ENCODE measurements around the gene ADAMTSL3. TPM values are rescaled to one million over a fixed set of nuclear protein-coding genes. Genes with fewer than 3 reads are reported as not detected.

Gene ADAMTSL3, protein sequence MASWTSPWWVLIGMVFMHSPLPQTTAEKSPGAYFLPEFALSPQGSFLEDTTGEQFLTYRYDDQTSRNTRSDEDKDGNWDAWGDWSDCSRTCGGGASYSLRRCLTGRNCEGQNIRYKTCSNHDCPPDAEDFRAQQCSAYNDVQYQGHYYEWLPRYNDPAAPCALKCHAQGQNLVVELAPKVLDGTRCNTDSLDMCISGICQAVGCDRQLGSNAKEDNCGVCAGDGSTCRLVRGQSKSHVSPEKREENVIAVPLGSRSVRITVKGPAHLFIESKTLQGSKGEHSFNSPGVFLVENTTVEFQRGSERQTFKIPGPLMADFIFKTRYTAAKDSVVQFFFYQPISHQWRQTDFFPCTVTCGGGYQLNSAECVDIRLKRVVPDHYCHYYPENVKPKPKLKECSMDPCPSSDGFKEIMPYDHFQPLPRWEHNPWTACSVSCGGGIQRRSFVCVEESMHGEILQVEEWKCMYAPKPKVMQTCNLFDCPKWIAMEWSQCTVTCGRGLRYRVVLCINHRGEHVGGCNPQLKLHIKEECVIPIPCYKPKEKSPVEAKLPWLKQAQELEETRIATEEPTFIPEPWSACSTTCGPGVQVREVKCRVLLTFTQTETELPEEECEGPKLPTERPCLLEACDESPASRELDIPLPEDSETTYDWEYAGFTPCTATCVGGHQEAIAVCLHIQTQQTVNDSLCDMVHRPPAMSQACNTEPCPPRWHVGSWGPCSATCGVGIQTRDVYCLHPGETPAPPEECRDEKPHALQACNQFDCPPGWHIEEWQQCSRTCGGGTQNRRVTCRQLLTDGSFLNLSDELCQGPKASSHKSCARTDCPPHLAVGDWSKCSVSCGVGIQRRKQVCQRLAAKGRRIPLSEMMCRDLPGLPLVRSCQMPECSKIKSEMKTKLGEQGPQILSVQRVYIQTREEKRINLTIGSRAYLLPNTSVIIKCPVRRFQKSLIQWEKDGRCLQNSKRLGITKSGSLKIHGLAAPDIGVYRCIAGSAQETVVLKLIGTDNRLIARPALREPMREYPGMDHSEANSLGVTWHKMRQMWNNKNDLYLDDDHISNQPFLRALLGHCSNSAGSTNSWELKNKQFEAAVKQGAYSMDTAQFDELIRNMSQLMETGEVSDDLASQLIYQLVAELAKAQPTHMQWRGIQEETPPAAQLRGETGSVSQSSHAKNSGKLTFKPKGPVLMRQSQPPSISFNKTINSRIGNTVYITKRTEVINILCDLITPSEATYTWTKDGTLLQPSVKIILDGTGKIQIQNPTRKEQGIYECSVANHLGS (N-terminal part only)
- total RNA-seq (2014; rRNA removed; shearing (Covaris generic)): 1.7 and 2.6 TPM in 2 replicates

DNA sequence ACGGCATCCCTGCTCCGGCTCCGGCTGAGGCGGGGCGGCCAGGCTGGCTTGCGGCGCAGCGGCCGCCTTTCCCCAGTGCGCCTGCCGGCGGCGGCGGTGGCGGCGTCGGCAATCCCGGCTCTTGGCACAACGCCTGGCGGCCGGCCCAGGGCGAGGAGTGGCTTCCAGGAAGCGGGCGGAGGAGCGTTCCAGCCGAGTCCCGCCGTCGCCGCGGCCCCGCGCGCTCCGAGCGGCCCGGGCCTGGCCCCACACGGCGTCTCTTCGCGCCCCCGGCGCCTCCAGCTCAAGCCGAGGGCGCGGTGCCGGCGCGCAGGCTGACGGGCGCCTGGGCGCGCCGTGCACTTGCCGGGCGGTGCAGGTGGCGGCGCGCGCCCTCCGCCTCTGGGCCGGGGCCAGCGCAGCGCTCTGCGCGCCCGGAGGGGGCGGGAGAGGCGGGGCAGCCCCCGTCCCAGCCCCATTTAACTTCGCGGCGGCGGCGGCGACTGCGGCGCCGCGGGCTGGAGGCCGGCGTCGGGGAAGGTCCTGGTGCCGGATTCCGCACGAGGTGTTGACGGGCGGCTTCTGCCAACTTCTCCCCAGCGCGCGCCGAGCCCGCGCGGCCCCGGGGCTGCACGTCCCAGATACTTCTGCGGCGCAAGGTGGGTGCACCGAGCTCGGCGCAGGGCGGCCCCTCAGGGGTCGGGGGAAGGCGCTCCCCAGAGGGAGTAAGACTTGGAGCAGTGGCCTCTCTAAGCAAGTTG is at the start of gene ADAMTSL3:
TSS of gene ADAMTSL3 (plus strand) at position 485 of the 740 bp plus-strand sequence. CDS start 1,639 bp downstream, outside the sequence.
- DNase-seq (ENCODE audit: low read depth in 1 of 2, low spot score in 2 of 2): peak; percentile 34 to 77
- Histone ChIP-seq H3K4me3 (peak within 1 kb of the TSS; percentile 29), H3K9me3 (replicated peaks) (0 out of 2 replicates have a peak, but pooled peaks cover 8% of the 10 kb centered on the region), H3K36me3 (no peaks in the 10 kb centered on the region), H3K27ac (no peak within 1 kb of the TSS), H3K27me3 (replicated peaks) (no peaks in the 10 kb centered on the region; the same call in 1 of the 2 replicates), H3K4me1 (replicated peaks) (peaks cover 6% of the 10 kb centered on the region; the same call in 1 of the 2 replicates)

DNA sequence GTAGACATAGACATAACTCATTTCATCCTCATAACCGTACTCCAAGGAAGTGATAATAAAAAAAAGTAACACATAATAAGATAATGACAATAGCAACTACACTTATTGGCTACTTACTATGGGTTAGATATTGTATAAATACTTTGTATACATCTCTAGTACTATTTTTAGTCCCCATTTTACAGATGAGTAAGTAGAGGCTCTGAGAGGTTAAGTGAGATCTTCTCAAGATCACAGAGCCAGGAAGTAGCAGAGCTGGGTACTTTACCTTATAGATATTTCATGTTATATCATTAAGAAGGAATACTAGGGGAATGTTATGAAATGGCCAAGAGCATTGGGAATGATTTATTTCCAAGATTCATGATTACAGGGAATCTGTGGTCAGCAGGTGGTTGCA is 49.4 kb upstream of the ADAMTSL3 start:
- Histone ChIP-seq H3K36me3 (no peaks in the 10 kb centered on the region), H3K9me3 (replicated peaks) (no peaks in the 10 kb centered on the region), H3K4me3 (no peak overlapping the region), H3K27me3 (replicated peaks) (no peaks in the 10 kb centered on the region), H3K27ac (no peak overlapping the region), H3K4me1 (replicated peaks) (no peaks in the 10 kb centered on the region)
- DNase-seq (ENCODE audit: low read depth in 1 of 2, low spot score in 2 of 2): no peak

DNA sequence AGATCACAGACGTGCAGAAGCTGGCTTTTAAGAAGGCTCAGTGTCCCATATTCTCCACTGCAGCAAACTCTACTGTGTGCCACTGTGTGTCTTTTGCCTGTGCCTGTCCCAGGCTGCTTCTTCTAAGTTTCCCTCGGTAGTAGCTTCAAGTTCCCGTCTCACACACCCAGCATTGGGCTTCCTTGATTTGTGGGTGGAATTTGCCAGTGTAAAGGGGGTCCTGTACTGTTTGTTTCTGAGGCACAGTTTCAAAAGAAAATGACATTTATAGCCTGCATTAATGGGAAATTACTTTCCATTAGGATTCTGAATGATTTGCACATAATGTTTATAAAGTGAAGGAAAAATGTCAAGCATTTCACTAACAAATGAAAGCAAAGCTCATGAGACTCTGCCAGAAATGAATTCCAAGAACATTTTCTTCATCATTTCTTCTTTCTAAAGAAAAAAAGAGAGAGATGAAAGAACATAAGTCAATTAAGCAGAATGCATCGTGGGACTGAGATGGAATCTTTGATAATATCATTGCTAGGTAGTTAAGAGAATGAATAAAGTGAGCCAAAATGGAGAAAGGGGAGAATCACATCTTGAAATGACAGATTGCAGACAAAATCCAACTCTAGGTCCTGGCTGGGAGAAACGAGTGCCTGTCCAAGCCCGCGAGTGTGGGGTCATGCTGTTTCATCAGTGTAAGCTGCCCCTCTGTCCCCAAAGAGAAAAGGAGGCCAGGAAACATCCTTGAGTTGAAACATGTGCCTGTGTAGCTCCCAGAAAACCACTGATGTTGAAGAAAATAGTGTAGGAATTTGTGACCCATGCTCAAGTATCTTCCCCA is 48.6 kb upstream of the ADAMTSL3 start:
- Histone ChIP-seq H3K36me3 (no peaks in the 10 kb centered on the region), H3K4me3 (no peak overlapping the region), H3K27me3 (replicated peaks) (no peaks in the 10 kb centered on the region), H3K4me1 (replicated peaks) (no peaks in the 10 kb centered on the region), H3K27ac (no peak overlapping the region), H3K9me3 (replicated peaks) (no peaks in the 10 kb centered on the region)
- DNase-seq (ENCODE audit: low read depth in 1 of 2, low spot score in 2 of 2): no peak

DNA sequence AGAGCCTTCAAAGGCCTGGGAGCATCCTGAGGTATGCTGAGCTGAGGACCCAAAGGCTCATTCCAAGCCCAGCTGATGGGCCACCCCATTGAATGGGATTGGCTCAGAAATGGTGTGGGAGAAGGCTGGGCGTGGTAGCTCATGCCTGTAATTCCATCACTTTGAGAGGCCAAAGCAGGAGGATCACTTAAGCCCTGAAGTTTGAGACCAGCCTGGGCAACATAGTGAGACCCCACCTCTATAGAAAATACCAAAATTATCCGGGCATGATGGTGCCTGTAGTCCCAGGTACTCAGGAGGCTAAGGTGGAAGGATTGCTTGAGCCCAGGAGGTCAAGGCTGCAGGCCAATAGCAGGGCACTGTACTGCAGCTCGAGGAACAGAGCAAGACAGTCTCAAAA is 43.8 kb upstream of the ADAMTSL3 start:
- H3K4me1 ChIP-seq (replicated peaks): no peaks in the 10 kb centered on the region
- H3K27me3 ChIP-seq (replicated peaks): no peaks in the 10 kb centered on the region
- no peak for DNase-seq (ENCODE audit: low read depth in 1 of 2, low spot score in 2 of 2)
- H3K9me3 ChIP-seq (replicated peaks): no peaks in the 10 kb centered on the region
- H3K4me3 ChIP-seq: no peak overlapping the region
- H3K27ac ChIP-seq: no peak overlapping the region
- H3K36me3 ChIP-seq: no peaks in the 10 kb centered on the region

DNA sequence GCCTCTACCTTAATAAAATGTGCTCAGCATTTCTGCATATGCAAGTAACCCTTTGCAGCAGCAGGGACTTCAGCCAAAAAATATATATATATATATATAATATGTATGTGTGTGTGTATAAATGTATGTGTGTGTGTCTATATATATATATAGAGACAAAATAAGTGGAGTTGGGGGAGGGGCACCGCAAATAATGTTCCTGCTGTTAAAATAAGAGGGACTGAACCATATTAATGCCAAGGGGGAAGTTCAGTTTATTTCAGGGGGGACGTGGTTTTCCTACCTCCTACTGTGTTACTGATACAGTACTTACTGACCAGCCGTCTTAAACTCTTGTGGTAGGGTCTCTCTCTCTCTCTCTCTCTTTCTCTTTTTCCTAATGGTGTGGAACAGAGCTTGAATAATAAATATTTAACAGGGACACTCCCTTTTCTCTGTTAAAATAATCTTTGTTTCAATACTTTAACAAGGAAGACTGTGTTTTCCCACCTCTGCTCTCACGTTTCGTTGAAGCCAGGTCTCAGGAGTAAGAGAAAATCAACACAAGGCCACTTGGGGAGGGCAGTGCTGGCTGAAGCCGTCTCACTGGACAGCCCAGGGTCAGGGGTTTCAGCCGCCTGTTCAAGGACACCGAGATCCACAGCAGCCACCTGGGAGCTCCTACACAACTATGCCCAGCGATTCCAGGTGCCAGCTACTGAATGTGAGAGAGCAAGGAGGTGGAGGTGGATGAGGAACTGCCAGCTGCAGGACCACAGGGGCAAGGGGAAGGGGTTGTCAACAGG is 42.8 kb upstream of the ADAMTSL3 start:
- Histone ChIP-seq H3K27ac (no peak overlapping the region), H3K4me3 (no peak overlapping the region), H3K4me1 (replicated peaks) (no peaks in the 10 kb centered on the region), H3K9me3 (replicated peaks) (no peaks in the 10 kb centered on the region), H3K36me3 (no peaks in the 10 kb centered on the region), H3K27me3 (replicated peaks) (no peaks in the 10 kb centered on the region)
- no peak for DNase-seq (ENCODE audit: low read depth in 1 of 2, low spot score in 2 of 2)

DNA sequence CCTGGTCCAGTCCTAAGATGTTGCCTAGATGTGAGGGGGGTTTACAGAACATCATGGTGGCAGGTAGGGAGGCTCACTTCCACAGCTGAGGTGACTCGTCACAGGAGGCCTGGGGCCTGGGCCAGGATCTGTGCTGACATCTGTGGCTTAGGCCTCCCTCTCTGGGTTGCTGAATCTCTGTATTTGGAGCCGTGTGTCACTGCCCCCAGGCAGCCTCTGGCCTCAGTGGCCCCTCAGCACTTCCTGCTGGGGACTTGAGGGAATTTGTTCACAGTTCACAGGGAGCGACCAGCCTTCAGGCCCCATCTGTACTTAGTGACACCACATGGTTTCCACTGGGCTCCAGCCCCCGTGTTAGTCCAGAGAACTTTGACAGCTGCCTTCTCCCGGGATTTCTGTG is 41.7 kb upstream of the ADAMTSL3 start:
- Histone ChIP-seq H3K36me3 (no peaks in the 10 kb centered on the region), H3K27ac (no peak overlapping the region), H3K4me3 (no peak overlapping the region), H3K9me3 (replicated peaks) (no peaks in the 10 kb centered on the region), H3K27me3 (replicated peaks) (no peaks in the 10 kb centered on the region), H3K4me1 (replicated peaks) (no peaks in the 10 kb centered on the region)
- no peak for DNase-seq (ENCODE audit: low read depth in 1 of 2, low spot score in 2 of 2)

DNA sequence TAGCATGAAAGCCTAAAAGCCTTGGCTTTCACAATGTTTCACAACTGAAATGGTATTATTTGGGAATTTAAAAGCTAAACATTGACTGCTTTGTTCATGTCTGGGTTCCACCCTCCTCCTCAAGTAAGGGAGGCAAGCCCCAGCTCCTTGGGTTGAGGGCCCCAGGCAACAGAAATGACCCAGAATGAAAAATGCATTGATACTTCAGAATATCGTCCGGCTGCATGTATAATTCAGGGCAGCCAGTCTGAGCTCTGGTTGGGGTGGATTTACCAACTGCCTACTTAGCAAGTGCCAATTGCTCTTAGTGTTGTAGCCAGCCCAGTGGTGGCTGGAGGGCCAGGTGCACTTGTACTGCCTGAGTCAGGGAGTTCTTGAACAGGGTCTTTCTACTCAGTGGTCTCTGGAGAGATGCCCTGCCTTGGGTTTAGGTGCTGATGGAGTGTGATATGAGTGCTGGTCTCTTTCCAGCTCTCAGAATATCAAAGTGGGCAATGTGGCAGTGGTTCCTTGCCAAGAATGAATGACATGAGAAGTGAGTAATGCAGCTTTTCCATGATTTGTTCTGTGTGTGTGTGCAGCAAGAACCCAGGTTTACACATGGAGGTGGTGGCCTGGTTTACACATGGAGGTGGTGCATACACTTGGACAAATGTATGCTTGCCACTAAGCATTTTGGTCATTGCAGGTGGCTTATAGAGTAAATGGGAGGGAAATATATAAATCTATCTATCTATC is 40.9 kb upstream of the ADAMTSL3 start:
- no peaks in the 10 kb centered on the region for H3K4me1 ChIP-seq (replicated peaks)

DNA sequence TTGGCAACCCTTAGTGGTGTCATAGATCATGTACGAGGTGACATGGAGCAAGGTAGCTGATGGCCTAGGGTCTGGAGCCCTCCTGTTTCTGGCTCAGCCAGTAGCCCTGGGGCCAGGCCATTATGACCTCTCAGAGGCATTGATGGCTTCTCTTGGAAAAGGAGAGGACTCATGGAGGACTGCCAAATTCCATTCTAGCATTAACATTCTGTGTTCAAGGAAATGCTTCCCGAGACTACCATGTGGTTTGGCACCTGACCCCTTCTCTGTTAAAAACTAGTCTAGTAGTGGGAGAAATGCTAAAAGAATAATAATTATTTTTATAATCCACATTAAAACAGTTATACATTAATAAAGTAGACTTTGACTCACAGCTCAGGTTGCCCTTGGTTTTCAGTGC is 40.2 kb upstream of the ADAMTSL3 start:
- H3K9me3 ChIP-seq (replicated peaks): no peaks in the 10 kb centered on the region
- no peaks in the 10 kb centered on the region for H3K36me3 ChIP-seq
- no peak for DNase-seq (ENCODE audit: low read depth in 1 of 2, low spot score in 2 of 2)
- H3K27ac ChIP-seq: no peak overlapping the region
- H3K4me1 ChIP-seq (replicated peaks): no peaks in the 10 kb centered on the region
- no peak overlapping the region for H3K4me3 ChIP-seq
- no peaks in the 10 kb centered on the region for H3K27me3 ChIP-seq (replicated peaks)

More for the DNA sequence above, 40.9 kb upstream of the ADAMTSL3 start:
- no peak overlapping the region for H3K4me3 ChIP-seq
- DNase-seq (ENCODE audit: low read depth in 1 of 2, low spot score in 2 of 2): no peak
- no peak overlapping the region for H3K27ac ChIP-seq
- no peaks in the 10 kb centered on the region for H3K27me3 ChIP-seq (replicated peaks)
- no peaks in the 10 kb centered on the region for H3K9me3 ChIP-seq (replicated peaks)
- H3K36me3 ChIP-seq: no peaks in the 10 kb centered on the region

DNA sequence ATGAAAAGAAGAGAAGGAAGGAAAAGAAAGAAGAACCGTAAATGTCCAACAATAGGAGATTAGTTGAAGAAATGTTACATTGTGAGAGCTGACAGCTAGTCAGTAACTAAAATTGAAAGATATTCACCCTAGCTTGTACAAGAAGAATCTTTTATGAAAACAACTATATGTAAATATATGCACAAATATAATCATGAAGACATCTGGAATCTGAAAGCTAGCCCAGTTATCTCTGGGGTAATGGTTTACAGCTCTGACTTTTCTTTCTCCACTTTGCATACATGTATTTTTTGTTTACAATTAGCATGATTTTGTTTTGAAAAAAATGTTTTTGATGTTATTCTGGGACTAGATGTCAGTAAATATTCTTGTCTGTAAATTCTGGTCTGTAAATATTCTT is 37.1 kb upstream of the ADAMTSL3 start:
- Histone ChIP-seq H3K36me3 (no peaks in the 10 kb centered on the region), H3K4me1 (replicated peaks) (no peaks in the 10 kb centered on the region), H3K27me3 (replicated peaks) (no peaks in the 10 kb centered on the region), H3K4me3 (no peak overlapping the region), H3K27ac (no peak overlapping the region), H3K9me3 (replicated peaks) (no peaks in the 10 kb centered on the region)
- DNase-seq (ENCODE audit: low read depth in 1 of 2, low spot score in 2 of 2): no peak

DNA sequence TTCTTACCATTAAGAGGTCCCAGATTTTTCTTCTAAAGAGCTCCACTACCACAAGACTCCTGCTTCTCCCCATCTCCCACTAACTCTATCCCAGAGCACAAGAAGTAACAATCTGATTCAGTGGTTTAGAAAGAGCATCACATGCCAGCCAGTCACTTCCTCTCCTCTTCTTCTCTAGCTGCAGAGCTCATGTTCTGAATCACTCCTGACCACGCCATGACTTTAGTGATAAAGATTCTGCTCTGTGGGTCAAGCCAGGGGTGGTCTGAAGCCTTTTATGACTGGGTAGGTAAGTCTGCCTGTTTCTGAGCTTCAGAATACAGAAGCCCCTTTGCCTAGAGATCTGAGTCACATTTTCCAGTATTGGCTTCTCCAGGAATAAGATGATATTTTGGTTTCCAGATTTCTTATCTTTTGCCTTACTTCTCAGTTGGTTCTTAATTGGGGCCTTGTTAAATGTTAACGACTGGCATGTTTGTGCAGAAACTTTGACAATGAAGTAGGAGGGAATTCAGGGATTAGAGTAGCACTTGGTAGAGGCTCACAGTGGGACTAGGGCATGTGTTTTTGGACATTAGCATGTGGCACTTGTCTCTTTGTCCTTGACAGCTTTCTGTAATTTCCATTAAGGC is 27.6 kb upstream of the ADAMTSL3 start:
- Histone ChIP-seq H3K27ac (no peak overlapping the region), H3K4me3 (no peak overlapping the region), H3K36me3 (no peaks in the 10 kb centered on the region), H3K9me3 (replicated peaks) (no peaks in the 10 kb centered on the region), H3K27me3 (replicated peaks) (no peaks in the 10 kb centered on the region), H3K4me1 (replicated peaks) (no peaks in the 10 kb centered on the region)
- no peak for DNase-seq (ENCODE audit: low read depth in 1 of 2, low spot score in 2 of 2)

DNA sequence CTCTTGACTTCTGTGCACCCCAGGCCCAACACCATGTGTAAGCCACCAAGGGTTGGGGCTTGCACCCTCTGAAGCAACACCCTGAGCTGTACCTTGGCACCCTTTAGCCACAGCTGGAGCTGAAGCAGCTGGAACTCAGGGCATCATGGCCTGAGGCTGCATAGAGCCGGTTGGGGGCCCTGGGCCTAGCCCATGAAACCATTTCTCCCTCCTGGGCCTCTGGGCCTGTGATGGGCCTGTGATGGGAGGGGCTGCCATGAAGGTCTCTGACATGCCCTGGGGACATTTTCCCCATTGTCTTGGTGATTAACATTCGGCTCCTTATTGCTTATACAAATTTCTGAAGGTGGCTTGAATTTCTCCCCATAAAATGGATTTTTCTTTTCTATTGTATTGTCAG is 22.4 kb upstream of the ADAMTSL3 start:
- H3K4me1 ChIP-seq (replicated peaks): no peaks in the 10 kb centered on the region
- no peak overlapping the region for H3K4me3 ChIP-seq
- no peak overlapping the region for H3K27ac ChIP-seq
- no peaks in the 10 kb centered on the region for H3K9me3 ChIP-seq (replicated peaks)
- no peaks in the 10 kb centered on the region for H3K27me3 ChIP-seq (replicated peaks)
- no peak for DNase-seq (ENCODE audit: low read depth in 1 of 2, low spot score in 2 of 2)
- no peaks in the 10 kb centered on the region for H3K36me3 ChIP-seq

Data from SJSA1 (cell line).